GM21423 (cell line): ENCODE data around the gene TBC1D13.
"Not testable (repeated sequence)": the region's sequence is repeated elsewhere in the genome, so short reads cannot be mapped to it uniquely, and the experiment has no call there.

Experiments used
- ATAC-seq: cut with Tn5 transposase; IDR thresholded peaks from one replicate; pipeline ENCODE4 v1.9.1; 2021; ENCODE audit warnings: mild to moderate bottlenecking, moderate library complexity; ENCODE audit not compliant: unreplicated experiment

The TBC1D13 gene

DNA sequence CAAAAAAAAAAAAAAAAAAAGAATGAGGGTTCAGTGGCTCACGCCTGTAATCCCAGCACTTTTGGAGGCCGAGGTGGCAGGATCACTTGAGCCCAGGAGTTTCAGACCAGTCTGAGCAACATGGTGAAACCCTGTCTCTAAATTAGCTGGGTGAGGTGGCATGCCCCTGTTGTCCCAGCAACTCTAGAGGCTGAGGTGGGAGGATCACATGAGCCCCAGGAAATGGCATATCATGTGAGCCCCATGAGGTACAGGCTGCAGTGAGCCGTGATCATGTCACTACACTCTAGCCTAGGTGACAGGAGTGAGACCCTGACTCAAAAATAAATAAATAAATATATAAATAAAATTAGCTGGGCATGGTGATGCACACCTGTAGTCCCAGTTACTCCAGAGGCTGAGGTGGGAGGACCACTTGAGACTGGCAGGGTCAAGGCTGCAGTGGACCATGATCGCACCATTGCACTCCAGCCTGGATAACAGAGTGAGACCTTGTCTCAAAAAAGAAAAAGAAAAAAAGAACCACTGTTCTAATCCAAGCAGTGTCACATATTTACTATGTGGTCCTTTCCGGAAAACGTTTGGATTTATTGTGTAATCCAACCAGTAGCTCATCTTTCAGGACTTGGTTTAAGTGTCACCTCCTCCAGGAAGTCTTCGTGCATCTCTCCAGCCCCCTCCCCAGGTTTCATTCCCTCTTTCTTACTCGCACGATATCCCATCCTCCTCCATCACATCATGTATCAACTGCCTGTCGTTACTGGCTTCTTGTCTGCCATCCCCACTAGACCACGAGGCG, 54.8 kb downstream of the TBC1D13 start:
- ATAC-seq: no peak

DNA sequence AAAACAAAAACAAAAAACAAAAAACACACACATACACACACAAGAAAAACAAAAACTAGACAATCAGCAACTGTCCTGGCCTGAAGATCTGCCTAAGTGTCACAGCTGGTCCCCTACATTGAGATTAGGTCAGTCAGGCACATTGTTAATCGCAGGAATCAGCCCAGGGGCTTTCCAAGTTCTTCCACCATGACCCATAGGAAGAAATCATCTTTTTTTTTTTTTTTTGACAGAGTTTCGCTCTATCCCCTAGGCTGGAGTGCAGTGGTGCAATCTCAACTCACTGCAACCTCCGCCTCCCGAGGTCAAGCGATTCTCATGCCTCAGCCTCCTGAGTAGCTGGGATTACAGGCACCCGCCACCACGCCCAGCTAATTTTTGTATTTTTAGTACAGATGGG, 56.1 kb downstream of the TBC1D13 start:
- ATAC-seq: not testable (repeated sequence)

DNA sequence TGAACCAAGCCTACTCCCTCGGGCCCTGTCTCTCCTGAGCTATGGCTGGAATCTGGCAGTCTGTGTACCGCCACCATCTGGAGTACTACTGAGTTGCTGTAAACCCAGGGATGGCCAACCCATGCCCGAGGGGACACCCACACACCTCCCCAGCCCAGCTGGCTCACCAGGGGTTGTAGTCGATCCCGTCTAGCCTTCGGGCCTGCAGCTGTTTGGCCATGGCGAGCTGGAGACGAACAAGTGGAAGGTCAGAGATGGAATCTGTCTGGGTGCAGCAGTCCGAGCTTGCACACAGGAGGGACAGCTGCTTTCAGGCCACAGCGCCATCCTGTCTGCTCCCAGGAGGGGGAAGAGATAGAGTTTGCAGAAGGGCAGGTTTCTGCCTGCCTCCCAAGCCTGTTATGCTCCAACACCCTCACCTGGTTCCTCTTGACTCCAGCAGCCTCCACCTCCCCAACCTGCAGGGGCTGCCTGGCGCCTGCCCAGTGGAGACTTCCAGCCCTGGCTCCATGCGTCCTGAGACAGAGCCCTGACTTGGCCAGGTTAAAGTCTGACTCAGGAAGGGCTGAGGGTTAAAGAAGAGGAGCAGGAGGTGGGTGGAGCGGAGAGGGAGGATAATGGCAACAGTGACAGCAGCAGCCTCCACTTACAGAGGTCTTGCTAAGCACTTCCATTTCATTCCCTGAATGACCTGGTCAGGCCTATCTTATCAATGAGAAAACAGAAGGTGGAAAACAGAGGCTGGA, 58.3 kb downstream of the TBC1D13 start:
- ATAC-seq: no peak

DNA sequence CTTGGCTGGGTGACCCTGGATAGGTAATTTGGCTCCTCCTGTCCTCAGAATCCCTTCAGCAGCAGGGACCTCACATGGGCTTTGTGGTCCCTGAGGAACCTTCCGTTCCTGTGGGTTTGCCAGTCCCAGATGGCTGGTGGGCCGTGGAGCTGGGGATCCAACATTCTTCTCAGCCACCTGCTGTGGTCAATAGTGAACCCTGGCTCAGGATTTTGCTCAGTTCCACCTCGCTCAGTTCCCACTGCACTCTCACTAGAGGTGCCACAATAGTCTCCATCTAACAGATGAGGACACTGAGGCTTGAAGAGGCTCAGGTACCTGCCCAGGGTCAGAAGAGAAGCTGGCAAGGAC, 59.6 kb downstream of the TBC1D13 start:
- no peak for ATAC-seq

DNA sequence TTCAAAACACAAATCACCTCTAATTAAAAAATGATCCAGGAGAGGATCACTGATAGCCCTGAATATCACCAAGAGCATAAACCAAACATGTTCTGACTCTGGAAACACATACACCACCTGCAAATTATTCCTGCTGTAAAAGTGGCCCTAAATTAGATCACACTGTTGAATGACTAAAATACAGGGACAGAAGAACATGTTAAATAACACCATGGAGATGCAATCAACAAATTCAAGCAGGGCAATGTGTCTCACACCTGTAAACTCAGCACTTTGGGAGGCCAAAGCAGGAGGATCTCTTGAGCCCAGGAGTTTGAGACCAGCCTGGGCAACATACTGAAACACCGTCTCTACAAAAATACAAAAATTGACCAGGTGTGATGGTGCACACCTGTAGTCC, 60.8 kb downstream of the TBC1D13 start:
- no peak for ATAC-seq

DNA sequence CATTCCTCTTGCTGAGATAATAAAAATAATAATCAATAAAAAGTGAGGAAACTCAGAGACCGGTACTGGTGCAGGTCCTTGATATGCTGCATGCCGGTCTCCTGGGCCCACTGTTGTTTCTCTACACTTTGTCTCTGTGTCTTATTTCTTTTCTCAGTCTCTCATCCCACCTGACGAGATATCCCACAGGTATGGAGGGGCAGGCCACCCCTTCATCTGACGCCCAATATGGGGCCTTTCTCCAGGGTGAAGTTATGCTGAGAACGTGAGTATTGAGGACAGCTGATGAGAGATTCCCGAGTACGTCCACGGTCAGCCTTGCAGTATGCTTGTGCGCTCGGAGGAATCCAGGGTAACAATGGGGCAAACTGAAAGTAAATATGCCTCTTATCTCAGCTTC, 64.0 kb downstream of the TBC1D13 start:
- not testable (repeated sequence) for ATAC-seq

DNA sequence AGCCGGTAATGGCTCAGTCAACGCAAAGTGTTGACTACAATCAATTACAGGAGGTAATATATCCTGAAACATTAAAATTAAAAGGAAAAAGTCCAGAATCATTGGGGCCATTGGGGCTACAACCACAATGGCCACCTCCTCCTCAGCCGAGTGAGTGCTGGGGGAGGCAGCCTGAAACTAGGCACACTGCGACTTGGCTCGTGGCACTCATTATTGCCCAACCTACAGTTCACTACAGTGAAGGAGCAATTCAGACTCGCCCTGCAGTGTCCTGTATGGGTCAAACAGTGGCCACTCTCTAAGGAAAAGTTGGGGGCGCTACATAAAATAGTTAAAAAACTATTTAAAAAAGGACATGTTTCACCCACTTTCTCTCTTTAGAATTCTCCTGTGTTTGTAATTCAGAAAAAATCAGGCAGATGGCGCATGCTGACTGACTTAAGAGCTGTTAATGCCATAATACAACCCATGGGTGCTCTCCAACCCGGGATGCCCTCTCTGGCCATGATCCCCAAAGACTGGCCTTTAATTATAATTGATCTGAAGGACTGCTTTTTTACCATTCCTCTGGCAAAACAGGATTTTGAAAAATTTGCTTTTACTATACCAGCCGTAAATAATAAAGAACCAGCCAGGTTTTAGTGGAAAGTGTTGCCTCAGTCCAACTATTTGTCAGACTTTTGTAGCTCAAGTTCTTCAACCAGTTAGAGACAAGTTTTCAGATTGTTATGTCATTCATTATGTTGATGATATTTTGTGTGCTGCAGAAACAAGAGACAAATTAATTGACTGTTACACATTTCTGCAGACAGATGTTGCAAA, 64.9 kb downstream of the TBC1D13 start:
- ATAC-seq: not testable (repeated sequence)

DNA sequence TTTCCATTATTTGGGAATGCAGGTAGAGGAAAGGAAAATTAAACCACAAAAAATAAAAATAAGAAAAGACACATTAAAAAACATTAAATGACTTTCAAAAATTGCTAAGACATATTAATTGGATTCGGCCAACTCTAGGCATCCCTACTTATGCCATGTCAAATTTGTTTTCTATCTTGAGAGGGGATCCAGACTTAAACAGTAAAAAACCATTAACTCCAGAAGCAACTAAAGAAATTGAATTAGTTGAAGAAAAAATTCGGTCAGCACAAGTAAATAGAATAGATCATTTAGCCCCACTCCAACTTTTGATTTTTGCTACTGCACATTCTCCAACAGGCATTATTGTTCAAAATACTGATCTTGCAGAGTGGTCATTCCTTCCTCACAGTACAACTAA, 65.6 kb downstream of the TBC1D13 start:
- ATAC-seq: not testable (repeated sequence)

DNA sequence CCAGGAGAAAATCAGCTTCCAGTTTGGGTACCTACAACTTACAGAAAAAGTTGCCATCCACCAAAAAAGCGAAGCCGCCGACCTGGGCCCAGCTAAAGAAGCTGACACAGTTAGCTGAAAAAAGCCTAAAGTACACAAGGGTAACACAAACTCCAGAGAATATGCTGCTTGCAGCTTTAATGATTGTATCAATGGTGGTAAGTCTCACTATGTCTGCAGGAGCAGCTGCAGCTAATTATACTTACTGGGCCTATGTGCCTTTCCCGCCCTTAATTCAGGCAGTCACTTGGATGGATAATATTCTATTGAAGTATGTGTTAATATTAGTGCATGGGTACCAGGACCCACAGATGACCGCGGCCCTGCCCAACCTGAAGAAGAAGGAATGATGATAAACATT, 67.4 kb downstream of the TBC1D13 start:
- ATAC-seq: not testable (repeated sequence)

DNA sequence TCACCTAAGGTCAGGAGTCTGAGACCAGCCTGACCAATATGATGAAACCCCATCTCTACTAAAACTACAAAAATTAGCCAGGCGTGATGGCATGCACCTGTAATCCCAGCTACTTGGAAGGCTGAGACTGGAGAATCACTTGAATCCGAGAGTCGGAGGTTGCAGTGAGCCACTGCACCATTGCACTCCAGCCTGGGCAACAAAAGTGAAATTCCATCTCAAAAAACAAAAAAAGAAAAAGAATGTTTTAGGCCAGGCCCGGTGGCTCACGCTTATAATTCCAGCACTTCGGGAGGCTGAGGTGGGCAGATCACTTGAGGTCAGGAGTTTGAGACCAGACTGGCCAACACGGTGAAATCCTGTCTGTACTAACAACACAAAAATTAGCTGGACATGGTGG, 71.4 kb downstream of the TBC1D13 start:
- ATAC-seq: not testable (repeated sequence)
